ENCODE data around the gene LRBA. TPM values are rescaled to one million over a fixed set of nuclear protein-coding genes. Genes with fewer than 3 reads are reported as not detected.

Gene LRBA
- polyA plus RNA-seq, 2 of the 4 experiments (the other 2 are of a cell fraction) = 10.7 to 25.1 TPM

DNA sequence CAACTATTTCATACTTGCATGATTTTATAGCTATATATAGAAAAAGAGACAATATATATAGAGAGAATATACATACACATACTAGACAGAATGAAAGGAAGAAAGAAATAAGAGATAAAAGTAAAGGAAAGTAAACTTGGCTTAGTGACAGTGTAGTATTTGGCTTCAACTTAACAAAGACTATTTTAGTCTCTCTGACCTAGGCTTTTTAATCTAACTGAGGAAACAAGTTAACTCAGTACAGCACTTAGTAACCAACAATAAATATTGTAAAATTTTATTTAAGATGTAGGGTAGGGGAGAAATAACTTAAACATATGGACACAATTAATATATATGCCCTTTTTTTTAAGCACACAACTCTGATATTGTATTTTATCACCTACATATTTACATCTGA lies 682.1 kb downstream of the LRBA start:
- TF ChIP-seq NPAS2 (CRISPR knock-in tag; IDR thresholded peaks at IDR 0.05; ENCODE audit: borderline replicate concordance) = no peak
- TF ChIP-seq BCL3 (IDR thresholded peaks at IDR 0.05) = no peak
- TF ChIP-seq HOXA7 (CRISPR knock-in tag; IDR thresholded peaks at IDR 0.05) = no peak
- TF ChIP-seq KDM5A (IDR thresholded peaks at IDR 0.05) = no peak
- no peak for TF ChIP-seq RNF2 (IDR thresholded peaks at IDR 0.05; ENCODE audit: borderline replicate concordance, low read depth)
- TF ChIP-seq FOSL2 (IDR thresholded peaks at IDR 0.05) = no peak
- TF ChIP-seq FOSL2 (CRISPR knock-in tag; IDR thresholded peaks at IDR 0.05) = no peak
- TF ChIP-seq ZSCAN20 (CRISPR knock-in tag; IDR thresholded peaks at IDR 0.05) = no peak
- no peak for TF ChIP-seq EHF (CRISPR knock-in tag; IDR thresholded peaks at IDR 0.05)
- no peak for TF ChIP-seq EHMT2 (IDR thresholded peaks at IDR 0.05; ENCODE audit: low read depth)
- no peak for TF ChIP-seq JUN (IDR thresholded peaks at IDR 0.05)
- TF ChIP-seq, protein P1, sequence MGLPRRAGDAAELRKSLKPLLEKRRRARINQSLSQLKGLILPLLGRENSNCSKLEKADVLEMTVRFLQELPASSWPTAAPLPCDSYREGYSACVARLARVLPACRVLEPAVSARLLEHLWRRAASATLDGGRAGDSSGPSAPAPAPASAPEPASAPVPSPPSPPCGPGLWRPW (IDR thresholded peaks at IDR 0.05) = no peak
- CTCF ChIA-PET = no interaction called here
- Histone ChIP-seq H3K9me3 (no peaks in the 10 kb centered on the region), H3K4me2 (no peak overlapping the region), H3K4me1 (peaks cover 10% of the 10 kb centered on the region; the same call in 2 of the 3 replicates), H3K27ac (no peak overlapping the region), H3K4me3 (no peak overlapping the region)
- FAIRE-seq (no peak), DNase-seq (ENCODE audit: low read depth in 1 of 2, low spot score in 1 of 2) (no peak), ATAC-seq (no peak)
- POLR2A ChIA-PET = no interaction called here

DNA sequence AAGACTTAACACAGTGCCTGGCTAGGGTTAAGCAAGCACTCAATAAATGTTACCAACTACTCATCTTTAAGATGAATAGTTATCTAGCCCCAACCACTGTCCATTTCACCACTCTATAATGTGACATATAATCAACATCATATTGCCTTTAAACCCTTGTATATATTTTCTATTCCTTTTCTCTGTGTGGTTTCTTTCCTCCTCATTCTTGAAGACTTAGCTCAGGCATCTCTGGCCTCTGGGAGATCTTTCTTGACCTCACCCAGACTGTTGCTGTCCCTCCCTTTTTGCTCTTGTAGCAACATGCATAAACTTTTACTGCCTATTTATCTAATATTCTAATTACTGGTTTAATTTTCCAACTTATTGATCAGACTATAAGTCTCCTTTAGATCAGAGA lies 683.0 kb downstream of the LRBA start:
- CTCF ChIA-PET = interaction anchor here (1.4 kb wide), 1 partner anchor 535 kb away, joined by 3 read pairs; no protein-coding TSS in a partner anchor
- TF ChIP-seq CTCF (IDR thresholded peaks at IDR 0.05) (no peak), BHLHE40 (IDR thresholded peaks at IDR 0.05; ENCODE audit: low read depth, low read length) (no peak), RNF2 (IDR thresholded peaks at IDR 0.05; ENCODE audit: borderline replicate concordance, low read depth) (no peak), POLR2A (IDR thresholded peaks at IDR 0.05; ENCODE audit: low read length) (no peak), MAFK (IDR thresholded peaks at IDR 0.05; ENCODE audit: partially characterized antibody) (no peak), NPAS2 (CRISPR knock-in tag; IDR thresholded peaks at IDR 0.05; ENCODE audit: borderline replicate concordance) (no peak), CEBPB (IDR thresholded peaks at IDR 0.05) (no peak), HOXB13 (CRISPR knock-in tag; IDR thresholded peaks at IDR 0.05; ENCODE audit: low read depth) (no peak), ZNF302 (CRISPR knock-in tag; IDR thresholded peaks at IDR 0.05) (no peak), ZFP36 (IDR thresholded peaks at IDR 0.05; ENCODE audit: borderline replicate concordance, partially characterized antibody) (no peak), ATOH8 (CRISPR knock-in tag; IDR thresholded peaks at IDR 0.05; ENCODE audit: low read depth) (no peak), HOXB5 (CRISPR knock-in tag; IDR thresholded peaks at IDR 0.05) (no peak)
- TF ChIP-seq, protein P2, sequence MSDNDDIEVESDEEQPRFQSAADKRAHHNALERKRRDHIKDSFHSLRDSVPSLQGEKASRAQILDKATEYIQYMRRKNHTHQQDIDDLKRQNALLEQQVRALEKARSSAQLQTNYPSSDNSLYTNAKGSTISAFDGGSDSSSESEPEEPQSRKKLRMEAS (IDR thresholded peaks at IDR 0.05) = no peak
- TF ChIP-seq, protein P3, sequence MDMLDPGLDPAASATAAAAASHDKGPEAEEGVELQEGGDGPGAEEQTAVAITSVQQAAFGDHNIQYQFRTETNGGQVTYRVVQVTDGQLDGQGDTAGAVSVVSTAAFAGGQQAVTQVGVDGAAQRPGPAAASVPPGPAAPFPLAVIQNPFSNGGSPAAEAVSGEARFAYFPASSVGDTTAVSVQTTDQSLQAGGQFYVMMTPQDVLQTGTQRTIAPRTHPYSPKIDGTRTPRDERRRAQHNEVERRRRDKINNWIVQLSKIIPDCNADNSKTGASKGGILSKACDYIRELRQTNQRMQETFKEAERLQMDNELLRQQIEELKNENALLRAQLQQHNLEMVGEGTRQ (IDR thresholded peaks at IDR 0.05) = no peak
- H3K4me1 ChIP-seq = peaks cover 5% of the 10 kb centered on the region; the same call in 2 of the 3 replicates
- FAIRE-seq = no peak
- POLR2A ChIA-PET = no interaction called here
- no peak overlapping the region for H3K4me3 ChIP-seq
- no peaks in the 10 kb centered on the region for H3K9me3 ChIP-seq
- no peak for ATAC-seq
- H3K27ac ChIP-seq = no peak overlapping the region
- no peak overlapping the region for H3K4me2 ChIP-seq
- DNase-seq (ENCODE audit: low read depth in 1 of 2, low spot score in 1 of 2) = no peak

Measured in A549 (cell line).